Esophagus muscularis mucosa (tissue), 3 donors: ENCODE results near the gene PPP1R16B.

Experiments
- CTCF ChIP-seq, 3 experiments: fragments of 200-600 bp in 2 of 3; fragments of 450-650 bp in 1 of 3; sonication (generic) in 2 of 3; IDR thresholded peaks; one replicate each; pipeline ENCODE4 v1.5.1; 2017 to 2019; ENCODE audit warnings: antibody characterized with exemption in 3 of 3, mild to moderate bottlenecking in 2 of 3, moderate library complexity in 1 of 3
- POLR2A ChIP-seq: fragments of 450-650 bp; IDR thresholded peaks from one replicate; pipeline ENCODE4 v1.6.1; 2017; ENCODE audit warnings: antibody characterized with exemption, moderate library complexity, mild to moderate bottlenecking, low read depth

- TF ChIP-seq CTCF (IDR thresholded peaks at IDR 0.05) (no peak), POLR2A (no peak)
Observed at GRCh38 chr20:38831995-38832620, 26.6 kb downstream of the PPP1R16B start.
